ENCODE data around the gene DDX24. TPM values are rescaled to one million over a fixed set of nuclear protein-coding genes. Genes with fewer than 3 reads are reported as not detected.
"Not testable (repeated sequence)": the region's sequence is repeated elsewhere in the genome, so short reads cannot be mapped to it uniquely, and the experiment has no call there.

The DDX24 gene
- total RNA-seq, 2 experiments from 2014 or later: 172 to 184 TPM

GRCh38 chr14:94079891-94080620 is 946 bp downstream of the DDX24 start:
- H3K36me3 Mint-ChIP-seq (ENCODE audit: low read depth): peaks cover 66% of the 10 kb centered on the region
- ChIA-PET CTCF (interaction anchor here (0.9 to 4.9 kb wide), 12 partner anchors 12 to 143 kb away, joined by 3 to 35 read pairs (median 6); no protein-coding TSS in a partner anchor), POLR2A (interaction anchor here (0.6 to 2.3 kb wide), 8 partner anchors 13 to 117 kb away, joined by 3 to 8 read pairs (median 4); no protein-coding TSS in a partner anchor)
- ATAC-seq (no peak), DNase-seq (peak; percentile 30)
- peaks cover 58% of the 10 kb centered on the region for H3K4me1 Mint-ChIP-seq (ENCODE audit: low read depth)
- H3K27me3 Mint-ChIP-seq (ENCODE audit: low read depth): no peaks in the 10 kb centered on the region
- peaks cover 7% of the 10 kb centered on the region for H3K9me3 Mint-ChIP-seq (ENCODE audit: insufficient read depth)
- H3K27ac Mint-ChIP-seq: peak overlapping the region; percentile 99
- peak overlapping the region; percentile 99 for H3K4me3 Mint-ChIP-seq

GRCh38 chr14:94077823-94078222 is 3.2 kb downstream of the DDX24 start:
- H3K9me3 Mint-ChIP-seq (ENCODE audit: insufficient read depth): peaks cover 16% of the 10 kb centered on the region
- CTCF ChIA-PET: interaction anchor here (1.6 to 4.9 kb wide), 4 partner anchors 33 to 59 kb away, joined by 3 to 35 read pairs (median 6); no protein-coding TSS in a partner anchor
- no peak overlapping the region for H3K27ac Mint-ChIP-seq
- H3K27me3 Mint-ChIP-seq (ENCODE audit: low read depth): no peaks in the 10 kb centered on the region
- POLR2A ChIA-PET: no interaction called here
- peak overlapping the region; percentile 66 for H3K4me3 Mint-ChIP-seq
- no peak for ATAC-seq
- DNase-seq: no peak
- H3K4me1 Mint-ChIP-seq (ENCODE audit: low read depth): peaks cover 57% of the 10 kb centered on the region
- H3K36me3 Mint-ChIP-seq (ENCODE audit: low read depth): peaks cover 71% of the 10 kb centered on the region

GRCh38 chr14:94077111-94077821 is 3.7 kb downstream of the DDX24 start:
- Mint-ChIP-seq H3K4me3 (peak overlapping the region; percentile 66), H3K4me1 (ENCODE audit: low read depth) (peaks cover 53% of the 10 kb centered on the region), H3K27ac (no peak overlapping the region), H3K9me3 (ENCODE audit: insufficient read depth) (peaks cover 18% of the 10 kb centered on the region), H3K36me3 (ENCODE audit: low read depth) (peaks cover 73% of the 10 kb centered on the region), H3K27me3 (ENCODE audit: low read depth) (no peaks in the 10 kb centered on the region)
- DNase-seq: no peak
- CTCF ChIA-PET: interaction anchor here (1.6 kb wide), 1 partner anchor 55 kb away, joined by 3 read pairs; no protein-coding TSS in a partner anchor
- POLR2A ChIA-PET: no interaction called here
- ATAC-seq: no peak

GRCh38 chr14:94075008-94075407 is 6.0 kb downstream of the DDX24 start:
- Mint-ChIP-seq H3K27me3 (ENCODE audit: low read depth) (no peaks in the 10 kb centered on the region), H3K27ac (no peak overlapping the region), H3K4me1 (ENCODE audit: low read depth) (peaks cover 57% of the 10 kb centered on the region), H3K36me3 (ENCODE audit: low read depth) (peaks cover 90% of the 10 kb centered on the region), H3K4me3 (no peak overlapping the region), H3K9me3 (ENCODE audit: insufficient read depth) (peaks cover 32% of the 10 kb centered on the region)
- CTCF ChIA-PET: no interaction called here
- DNase-seq: no peak
- POLR2A ChIA-PET: no interaction called here
- no peak for ATAC-seq

GRCh38 chr14:94074534-94074933 is 6.5 kb downstream of the DDX24 start:
- ChIA-PET POLR2A (no interaction called here), CTCF (interaction anchor here (0.8 kb wide), 1 partner anchor 51 kb away, joined by 3 read pairs; no protein-coding TSS in a partner anchor)
- H3K36me3 Mint-ChIP-seq (ENCODE audit: low read depth): peaks cover 91% of the 10 kb centered on the region
- peaks cover 56% of the 10 kb centered on the region for H3K4me1 Mint-ChIP-seq (ENCODE audit: low read depth)
- no peaks in the 10 kb centered on the region for H3K27me3 Mint-ChIP-seq (ENCODE audit: low read depth)
- peaks cover 32% of the 10 kb centered on the region for H3K9me3 Mint-ChIP-seq (ENCODE audit: insufficient read depth)
- DNase-seq (no peak), ATAC-seq (no peak)
- no peak overlapping the region for H3K27ac Mint-ChIP-seq
- H3K4me3 Mint-ChIP-seq: no peak overlapping the region

GRCh38 chr14:94072076-94072475 is 8.9 kb downstream of the DDX24 start:
- H3K27me3 Mint-ChIP-seq (ENCODE audit: low read depth); H3K27ac Mint-ChIP-seq; POLR2A ChIA-PET; ATAC-seq; H3K4me3 Mint-ChIP-seq; CTCF ChIA-PET; DNase-seq: not testable (repeated sequence)
- Mint-ChIP-seq H3K4me1 (ENCODE audit: low read depth) (peaks cover 51% of the 10 kb centered on the region), H3K9me3 (ENCODE audit: insufficient read depth) (peaks cover 54% of the 10 kb centered on the region), H3K36me3 (ENCODE audit: low read depth) (peaks cover 91% of the 10 kb centered on the region)

GRCh38 chr14:94066089-94066676 is 14.8 kb downstream of the DDX24 start:
- DNase-seq: no peak
- Mint-ChIP-seq H3K27me3 (ENCODE audit: low read depth) (no peaks in the 10 kb centered on the region), H3K4me3 (no peak overlapping the region), H3K36me3 (ENCODE audit: low read depth) (peaks cover 79% of the 10 kb centered on the region), H3K27ac (no peak overlapping the region), H3K9me3 (ENCODE audit: insufficient read depth) (peaks cover 31% of the 10 kb centered on the region), H3K4me1 (ENCODE audit: low read depth) (peaks cover 55% of the 10 kb centered on the region)
- ChIA-PET CTCF (interaction anchor here (1.0 to 1.8 kb wide), 3 partner anchors 8 to 30 kb away, joined by 3 to 6 read pairs (median 4); no protein-coding TSS in a partner anchor), POLR2A (no interaction called here)
- ATAC-seq: no peak

- DNase-seq (no peak), ATAC-seq (no peak)
- peaks cover 76% of the 10 kb centered on the region for H3K36me3 Mint-ChIP-seq (ENCODE audit: low read depth)
- no peak overlapping the region for H3K4me3 Mint-ChIP-seq
- H3K4me1 Mint-ChIP-seq (ENCODE audit: low read depth): peaks cover 50% of the 10 kb centered on the region
- peaks cover 2% of the 10 kb centered on the region for H3K9me3 Mint-ChIP-seq (ENCODE audit: insufficient read depth)
- CTCF ChIA-PET: interaction anchor here (1.0 to 1.1 kb wide), 2 partner anchors 70 to 123 kb away, joined by 3 read pairs; no protein-coding TSS in a partner anchor
- peak overlapping the region; percentile 28 for H3K27ac Mint-ChIP-seq
- H3K27me3 Mint-ChIP-seq (ENCODE audit: low read depth): no peaks in the 10 kb centered on the region
- POLR2A ChIA-PET: no interaction called here
Observed at GRCh38 chr14:94062344-94062940, 18.6 kb downstream of the DDX24 start.

GRCh38 chr14:94059998-94060397 is 21.0 kb downstream of the DDX24 start:
- H3K4me3 Mint-ChIP-seq: no peak overlapping the region
- H3K27ac Mint-ChIP-seq: no peak overlapping the region
- POLR2A ChIA-PET: no interaction called here
- peaks cover 52% of the 10 kb centered on the region for H3K4me1 Mint-ChIP-seq (ENCODE audit: low read depth)
- CTCF ChIA-PET: interaction anchor here (4.6 kb wide), 1 partner anchor 71 kb away, joined by 28 read pairs; no protein-coding TSS in a partner anchor
- no peak for DNase-seq
- H3K36me3 Mint-ChIP-seq (ENCODE audit: low read depth): peaks cover 81% of the 10 kb centered on the region
- H3K9me3 Mint-ChIP-seq (ENCODE audit: insufficient read depth): no peaks in the 10 kb centered on the region
- ATAC-seq: no peak
- H3K27me3 Mint-ChIP-seq (ENCODE audit: low read depth): no peaks in the 10 kb centered on the region

GRCh38 chr14:94058674-94059138 is 22.3 kb downstream of the DDX24 start:
- ATAC-seq (no peak), DNase-seq (no peak)
- Mint-ChIP-seq H3K27ac (peak overlapping the region; percentile 21), H3K4me3 (no peak overlapping the region), H3K9me3 (ENCODE audit: insufficient read depth) (no peaks in the 10 kb centered on the region), H3K27me3 (ENCODE audit: low read depth) (no peaks in the 10 kb centered on the region), H3K36me3 (ENCODE audit: low read depth) (peaks cover 88% of the 10 kb centered on the region), H3K4me1 (ENCODE audit: low read depth) (peaks cover 60% of the 10 kb centered on the region)
- ChIA-PET CTCF (interaction anchor here (0.7 to 4.6 kb wide), 7 partner anchors 9 to 119 kb away, joined by 3 to 28 read pairs (median 7); partner anchors contain the start of genes DDX24 and IFI27L1), POLR2A (interaction anchor here (1.1 kb wide), 1 partner anchor 9 kb away, joined by 4 read pairs; no protein-coding TSS in a partner anchor)

GRCh38 chr14:94058128-94058673 is 22.8 kb downstream of the DDX24 start:
- peaks cover 87% of the 10 kb centered on the region for H3K36me3 Mint-ChIP-seq (ENCODE audit: low read depth)
- H3K4me3 Mint-ChIP-seq: no peak overlapping the region
- H3K27me3 Mint-ChIP-seq (ENCODE audit: low read depth): no peaks in the 10 kb centered on the region
- H3K4me1 Mint-ChIP-seq (ENCODE audit: low read depth): peaks cover 59% of the 10 kb centered on the region
- H3K27ac Mint-ChIP-seq: peak overlapping the region; percentile 21
- ATAC-seq: no peak
- no peak for DNase-seq
- POLR2A ChIA-PET: interaction anchor here (1.1 to 1.6 kb wide), 2 partner anchors 9 to 23 kb away, joined by 4 to 5 read pairs; partner anchors contain the start of genes DDX24 and IFI27L1
- no peaks in the 10 kb centered on the region for H3K9me3 Mint-ChIP-seq (ENCODE audit: insufficient read depth)
- CTCF ChIA-PET: interaction anchor here (0.7 to 4.6 kb wide), 6 partner anchors 9 to 119 kb away, joined by 3 to 28 read pairs (median 8); partner anchors contain the start of genes DDX24 and IFI27L1

All from activated CD8-positive, alpha-beta T cell treated with anti-CD3 and anti-CD28 coated beads, Interleukin-2, amount 10 ng/mL, durations not matched to agents 7 days and 5 days (primary cell).